ENCODE results near the gene MSLN.

Gene MSLN

DNA sequence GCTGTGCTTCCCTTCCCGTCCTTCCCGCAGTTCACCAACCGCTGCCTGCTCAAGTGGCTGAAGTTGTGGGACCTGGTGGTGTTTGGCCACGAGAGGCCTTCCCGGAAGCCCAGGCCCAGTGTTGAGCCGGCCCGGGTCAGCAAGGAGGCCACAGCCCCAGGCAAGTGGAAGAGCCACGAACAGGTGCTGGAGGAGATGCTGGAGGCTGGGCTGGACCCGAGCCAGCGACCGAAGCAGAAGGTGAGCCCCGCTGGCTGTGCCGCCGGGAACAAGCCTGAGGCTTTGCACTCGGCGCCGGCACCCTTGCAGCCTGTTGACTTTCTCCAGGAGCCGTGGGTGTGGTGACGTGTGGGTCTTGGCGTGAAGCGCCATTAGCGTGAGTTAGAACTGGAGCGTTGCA, 30.6 kb downstream of the MSLN start:
- H3K4me3 ChIP-seq (ENCODE audit: low read length) = no peak overlapping the region
- TF ChIP-seq, protein P1, sequence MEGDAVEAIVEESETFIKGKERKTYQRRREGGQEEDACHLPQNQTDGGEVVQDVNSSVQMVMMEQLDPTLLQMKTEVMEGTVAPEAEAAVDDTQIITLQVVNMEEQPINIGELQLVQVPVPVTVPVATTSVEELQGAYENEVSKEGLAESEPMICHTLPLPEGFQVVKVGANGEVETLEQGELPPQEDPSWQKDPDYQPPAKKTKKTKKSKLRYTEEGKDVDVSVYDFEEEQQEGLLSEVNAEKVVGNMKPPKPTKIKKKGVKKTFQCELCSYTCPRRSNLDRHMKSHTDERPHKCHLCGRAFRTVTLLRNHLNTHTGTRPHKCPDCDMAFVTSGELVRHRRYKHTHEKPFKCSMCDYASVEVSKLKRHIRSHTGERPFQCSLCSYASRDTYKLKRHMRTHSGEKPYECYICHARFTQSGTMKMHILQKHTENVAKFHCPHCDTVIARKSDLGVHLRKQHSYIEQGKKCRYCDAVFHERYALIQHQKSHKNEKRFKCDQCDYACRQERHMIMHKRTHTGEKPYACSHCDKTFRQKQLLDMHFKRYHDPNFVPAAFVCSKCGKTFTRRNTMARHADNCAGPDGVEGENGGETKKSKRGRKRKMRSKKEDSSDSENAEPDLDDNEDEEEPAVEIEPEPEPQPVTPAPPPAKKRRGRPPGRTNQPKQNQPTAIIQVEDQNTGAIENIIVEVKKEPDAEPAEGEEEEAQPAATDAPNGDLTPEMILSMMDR (conservative IDR thresholded peaks at IDR 0.05; ENCODE audit: low read length) = no peak
- DNase-seq (ENCODE audit: low read depth) = no peak

DNA sequence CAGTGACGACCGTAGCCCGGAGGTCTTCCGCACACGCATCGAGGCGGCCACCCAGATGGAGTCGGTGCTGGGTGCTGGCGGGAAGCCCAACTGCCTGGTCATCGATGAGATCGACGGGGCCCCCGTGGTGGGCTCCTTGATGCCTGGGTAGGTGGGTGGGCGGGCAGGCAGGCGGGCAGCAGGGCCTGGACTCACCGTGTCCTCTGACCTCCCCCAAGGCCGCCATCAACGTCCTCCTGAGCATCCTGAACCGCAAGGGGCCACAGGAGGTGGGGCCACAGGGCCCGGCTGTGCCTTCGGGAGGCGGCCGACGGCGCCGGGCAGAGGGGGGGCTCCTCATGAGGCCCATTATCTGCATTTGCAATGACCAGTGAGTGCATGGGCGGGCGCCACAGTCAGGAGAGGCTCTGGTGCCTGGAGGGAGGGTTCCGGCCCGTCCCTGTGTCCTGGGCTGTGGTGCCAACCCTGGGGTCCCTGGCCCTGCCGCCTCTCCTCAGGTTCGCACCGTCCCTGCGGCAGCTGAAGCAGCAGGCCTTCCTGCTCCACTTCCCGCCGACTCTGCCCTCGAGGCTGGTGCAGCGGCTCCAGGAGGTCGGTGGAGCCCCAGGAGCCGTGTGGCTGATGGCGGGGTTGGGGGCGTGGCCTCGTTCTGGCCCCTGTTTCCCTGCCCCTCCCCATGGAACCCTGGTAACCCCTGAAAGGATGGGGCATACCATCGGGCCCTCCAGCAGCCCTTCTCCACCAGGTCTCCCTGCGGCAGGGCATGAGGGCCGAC, 31.9 kb downstream of the MSLN start:
- TF ChIP-seq, protein P1 (conservative IDR thresholded peaks at IDR 0.05; ENCODE audit: low read length) = no peak
- DNase-seq (ENCODE audit: low read depth) = no peak
- H3K4me3 ChIP-seq (ENCODE audit: low read length) = no peak overlapping the region

DNA sequence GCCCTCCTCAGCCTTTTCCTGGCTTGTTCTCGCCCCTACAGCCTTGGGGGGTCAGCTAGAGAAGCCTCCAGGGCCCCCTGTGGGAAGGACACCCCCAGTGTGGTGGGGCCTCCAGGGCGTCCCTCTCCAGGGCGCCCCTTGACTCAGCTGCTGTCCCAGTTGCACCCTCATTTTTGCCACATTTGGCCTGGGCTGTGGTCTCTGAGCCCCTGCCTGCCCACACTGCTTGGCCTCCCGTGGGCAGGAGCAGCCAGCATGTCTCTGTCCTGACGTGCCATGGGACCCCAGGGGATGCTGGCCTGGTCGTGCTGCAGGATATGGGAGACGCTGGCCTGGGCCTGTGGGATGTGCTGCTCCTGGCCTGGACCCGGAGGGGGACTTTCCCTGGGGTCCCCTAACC, 32.9 kb downstream of the MSLN start:
- no peak for DNase-seq (ENCODE audit: low read depth)
- no peak overlapping the region for H3K4me3 ChIP-seq (ENCODE audit: low read length)
- TF ChIP-seq, protein P1 (conservative IDR thresholded peaks at IDR 0.05; ENCODE audit: low read length) = no peak

DNA sequence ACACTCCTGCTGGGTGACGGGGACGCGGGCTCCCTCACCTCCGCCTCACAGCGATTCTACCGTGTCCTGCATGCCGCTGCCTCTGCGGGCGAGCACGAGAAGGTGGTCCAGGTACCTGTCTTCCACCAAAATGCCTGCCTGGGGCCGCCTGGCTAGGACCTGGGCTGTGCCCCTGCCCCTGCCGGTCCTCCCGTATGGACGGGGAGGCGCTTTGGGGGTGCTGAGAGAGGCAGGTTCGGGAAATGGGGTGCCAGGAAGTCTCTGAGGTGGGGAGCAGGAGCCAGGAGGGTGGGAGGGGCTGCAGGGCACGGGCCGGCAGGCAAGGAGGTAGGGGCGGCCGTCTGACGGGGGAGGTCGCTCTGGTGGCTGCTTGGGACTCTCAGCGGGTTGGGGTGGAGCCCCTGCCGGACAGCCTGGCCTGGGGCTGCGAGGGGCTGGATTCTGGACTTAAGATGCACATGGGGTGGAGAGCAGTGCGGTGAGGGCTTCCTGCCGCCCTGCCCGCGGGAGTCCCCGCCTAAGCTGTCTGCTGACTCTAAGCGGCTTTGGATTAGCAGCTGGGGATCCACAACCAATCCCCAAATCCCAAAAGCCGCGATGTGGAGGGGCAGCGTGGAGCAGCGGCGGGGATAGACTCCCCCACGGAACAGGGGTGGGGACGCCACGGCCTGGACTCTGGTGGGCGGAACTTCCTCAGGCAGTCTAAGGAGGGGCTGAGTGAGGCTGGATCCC, 33.7 kb downstream of the MSLN start:
- H3K4me3 ChIP-seq (ENCODE audit: low read length) = no peak overlapping the region
- no peak for DNase-seq (ENCODE audit: low read depth)
- TF ChIP-seq, protein P1 (conservative IDR thresholded peaks at IDR 0.05; ENCODE audit: low read length) = no peak

DNA sequence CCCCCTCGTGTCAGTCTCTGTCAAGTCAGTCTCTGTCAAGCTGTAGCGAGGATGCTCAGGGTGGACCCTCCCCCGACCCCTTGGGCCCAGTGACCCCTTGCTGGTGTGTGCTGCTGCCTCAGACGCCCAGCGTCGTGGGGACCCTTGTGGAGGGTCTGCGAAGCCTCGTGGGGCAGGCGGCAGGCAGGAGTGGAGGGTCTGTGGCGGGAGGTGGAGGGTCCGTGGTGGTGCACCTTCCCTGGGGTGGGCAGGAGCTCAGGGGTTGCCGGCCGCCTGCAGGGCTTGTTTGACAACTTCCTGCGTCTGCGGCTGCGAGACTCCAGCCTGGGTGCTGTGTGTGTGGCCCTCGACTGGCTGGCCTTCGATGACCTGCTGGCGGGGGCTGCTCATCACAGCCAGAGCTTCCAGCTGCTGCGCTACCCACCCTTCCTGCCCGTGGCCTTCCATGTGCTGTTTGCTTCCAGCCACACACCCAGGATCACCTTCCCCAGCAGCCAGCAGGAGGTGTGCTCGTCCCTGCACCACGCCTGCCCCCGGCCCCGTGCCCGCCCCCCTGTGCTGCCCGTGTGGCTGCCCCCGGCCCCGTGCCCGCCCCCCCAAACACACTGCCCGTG, 34.4 kb downstream of the MSLN start:
- H3K4me3 ChIP-seq (ENCODE audit: low read length) = no peak overlapping the region
- no peak for DNase-seq (ENCODE audit: low read depth)
- TF ChIP-seq, protein P1 (conservative IDR thresholded peaks at IDR 0.05; ENCODE audit: low read length) = no peak

DNA sequence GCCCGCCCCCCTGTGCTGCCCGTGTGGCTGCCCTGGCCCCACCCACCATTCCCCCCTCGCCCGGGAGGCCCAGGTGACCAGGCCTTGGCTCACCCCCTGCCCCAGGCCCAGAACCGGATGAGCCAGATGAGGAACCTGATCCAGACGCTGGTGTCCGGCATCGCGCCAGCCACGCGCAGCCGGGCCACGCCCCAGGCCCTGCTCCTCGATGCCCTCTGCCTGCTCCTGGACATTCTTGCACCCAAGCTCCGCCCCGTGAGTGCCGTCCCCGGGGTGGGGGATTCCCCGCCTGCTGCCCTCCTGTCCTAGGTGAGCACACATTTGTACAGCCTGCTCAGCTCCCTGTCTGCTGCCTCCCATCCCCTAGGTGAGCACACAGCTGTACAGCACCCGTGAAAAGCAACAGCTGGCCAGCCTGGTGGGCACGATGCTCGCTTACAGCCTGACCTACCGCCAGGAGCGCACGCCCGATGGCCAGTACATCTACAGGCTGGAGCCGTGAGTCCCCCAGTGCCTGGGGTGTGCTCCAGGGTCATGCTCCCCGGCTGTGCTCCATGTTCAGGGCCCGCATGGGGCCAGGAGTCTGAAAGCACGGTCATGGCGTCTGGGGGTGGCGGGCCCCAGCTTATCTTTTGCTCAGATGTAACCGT, 35.2 kb downstream of the MSLN start:
- no peak for DNase-seq (ENCODE audit: low read depth)
- no peak overlapping the region for H3K4me3 ChIP-seq (ENCODE audit: low read length)
- TF ChIP-seq, protein P1 (conservative IDR thresholded peaks at IDR 0.05; ENCODE audit: low read length) = no peak
